Endodermal cell (in vitro differentiated cells): ENCODE measurements around the gene HPS3. TPM values are rescaled to one million over a fixed set of nuclear protein-coding genes. Genes with fewer than 3 reads are reported as not detected.

ENCODE experiments used
- DNase-seq: peaks from one replicate; pipeline ENCODE4 v3.0.0-alpha.2; 2017
- H3K27ac ChIP-seq: 2 replicates; pipeline ENCODE4 v1.5.1; 2013; ENCODE audit warnings: mild to moderate bottlenecking, low read depth, low read length, moderate library complexity
- H3K27me3 ChIP-seq: 2 replicates; pipeline ENCODE4 v1.6.1; 2013; ENCODE audit warnings: mild to moderate bottlenecking, low read length, moderate library complexity; ENCODE audit not compliant: insufficient read depth, control insufficient read depth, poor library complexity, severe bottlenecking
- H3K36me3 ChIP-seq: 2 replicates; pipeline ENCODE4 v1.7.0; 2013; ENCODE audit warnings: mild to moderate bottlenecking, low read length, moderate library complexity; ENCODE audit not compliant: control insufficient read depth, insufficient read depth
- H3K4me1 ChIP-seq: one replicate; pipeline ENCODE4 v1.7.0; 2013; ENCODE audit warnings: low read length; ENCODE audit not compliant: control insufficient read depth, insufficient read depth
- H3K4me3 ChIP-seq: 2 replicates; pipeline ENCODE4 v1.5.1; 2013; ENCODE audit warnings: mild to moderate bottlenecking, low read length, moderate library complexity
- H3K9ac ChIP-seq: 2 replicates; pipeline ENCODE4 v1.6.1; 2013; ENCODE audit warnings: mild to moderate bottlenecking, low read length, moderate library complexity; ENCODE audit not compliant: poor library complexity, severe bottlenecking; ENCODE audit errors: extremely low read depth
- H3K9me3 ChIP-seq: 2 replicates; pipeline ENCODE4 v1.6.1; 2013; ENCODE audit warnings: mild to moderate bottlenecking, low read length, moderate library complexity; ENCODE audit not compliant: control insufficient read depth
- H3K27ac Mint-ChIP-seq: 2 replicates; pipeline ENCODE4 v1.8.0; 2020; ENCODE audit warnings: mixed read lengths
- H3K27me3 Mint-ChIP-seq: 2 replicates; pipeline ENCODE4 v1.8.0; 2021; ENCODE audit warnings: mild to moderate bottlenecking, mixed read lengths; ENCODE audit not compliant: insufficient read depth
- H3K36me3 Mint-ChIP-seq: 2 replicates; pipeline ENCODE4 v1.8.0; 2020; ENCODE audit warnings: low read depth, mixed read lengths
- H3K4me1 Mint-ChIP-seq: 2 replicates; pipeline ENCODE4 v1.8.0; 2020; ENCODE audit warnings: mixed read lengths
- H3K4me3 Mint-ChIP-seq: 2 replicates; pipeline ENCODE4 v1.8.0; 2020; ENCODE audit warnings: mild to moderate bottlenecking, moderate library complexity, mixed read lengths
- H3K9me3 Mint-ChIP-seq: 2 replicates; pipeline ENCODE4 v1.8.0; 2020; ENCODE audit warnings: mild to moderate bottlenecking, mixed read lengths
- WGBS, 2 experiments: methylation state at CpG; one replicate each; pipeline versions ENCODE4 v1.1.5 to v1.1.7; 2013; ENCODE audit warnings: missing lambda C conversion rate in 2 of 2, mixed read lengths in 1 of 2; ENCODE audit not compliant: insufficient coverage in 1 of 2, insufficient read length in 1 of 2; 5-methylcytosine and 5-hydroxymethylcytosine counted together
- total RNA-seq, 2 donors: library from RNA; stranded (reverse); fragmentation: NEBNext Ultra II Directional in 1 of 2; extraction: Animal tissue kit (Norgen Biotek cat#: 25700) in 1 of 2; gene quantifications; 2 replicates in 1 of 2; 3 replicates in 1 of 2; pipeline ENCODE4 v1.2.1, GENCODE V29; 2021
- TF ChIP-seq, protein P1 (sequence below): fragments of 200-600 bp; sonication (generic); conservative IDR thresholded peaks from 2 replicates; pipeline ENCODE4 v1.5.0; 2021; ENCODE audit warnings: antibody characterized with exemption, mild to moderate bottlenecking

Gene HPS3
- total RNA-seq, 2 donors from 2014 or later: 26.0 to 28.7 TPM

DNA sequence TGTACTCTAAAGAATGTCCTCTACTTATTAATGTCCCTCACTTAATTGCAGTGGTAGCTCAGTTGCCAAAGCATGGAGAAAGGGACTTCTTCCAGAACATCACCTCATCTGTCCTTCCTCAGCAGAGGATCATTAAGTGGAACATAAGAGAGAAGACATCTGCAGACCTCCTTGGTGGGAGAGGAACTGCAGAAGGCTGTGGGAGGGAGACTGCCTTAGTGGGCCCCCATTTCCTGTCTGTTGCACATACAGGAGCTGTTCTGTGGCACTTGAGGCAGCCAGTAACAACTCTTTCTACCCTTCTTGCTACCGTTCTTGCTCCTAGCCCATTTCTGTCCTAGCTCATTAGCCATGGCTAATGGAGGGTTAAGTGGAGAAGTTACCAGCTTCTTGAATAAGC, 33.6 kb downstream of the HPS3 start:
- 83% methylated on average over 1 of the region's 1 CpG; no CpG with 5 or more reads in 1 of the 2 experiments for WGBS, 2 experiments

DNA sequence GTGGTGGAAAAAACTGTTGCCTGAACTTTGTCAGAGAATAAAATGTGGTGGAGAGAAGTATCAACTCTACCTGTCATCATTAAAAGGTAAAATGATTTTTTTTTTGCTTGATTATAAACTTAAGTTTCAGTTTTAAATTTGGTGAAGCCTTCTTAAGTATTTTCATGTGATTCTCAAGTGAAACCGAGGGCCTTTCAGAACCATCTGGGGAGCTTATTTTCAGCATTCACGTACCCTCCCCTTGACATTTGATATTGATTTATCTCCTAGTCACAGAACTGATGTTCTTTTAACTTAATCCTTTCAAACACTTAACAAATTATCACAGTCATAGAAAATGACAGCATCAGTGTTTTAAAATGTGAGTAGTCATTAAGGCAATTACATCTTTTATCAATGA, 38.5 kb downstream of the HPS3 start:
- no peak overlapping the region for H3K27ac Mint-ChIP-seq
- H3K36me3 Mint-ChIP-seq: peaks cover 64% of the 10 kb centered on the region
- H3K36me3 ChIP-seq: peaks cover 55% of the 10 kb centered on the region
- H3K27me3 Mint-ChIP-seq: no peaks in the 10 kb centered on the region
- DNase-seq: no peak
- H3K27ac ChIP-seq: no peak overlapping the region
- 94 to 99% methylated on average over 2 of the region's 2 CpGs for WGBS, 2 experiments
- no peaks in the 10 kb centered on the region for H3K4me1 ChIP-seq
- no peak overlapping the region for H3K9ac ChIP-seq
- H3K4me3 ChIP-seq: no peak overlapping the region
- no peaks in the 10 kb centered on the region for H3K9me3 ChIP-seq
- no peaks in the 10 kb centered on the region for H3K27me3 ChIP-seq
- TF ChIP-seq, protein P1, sequence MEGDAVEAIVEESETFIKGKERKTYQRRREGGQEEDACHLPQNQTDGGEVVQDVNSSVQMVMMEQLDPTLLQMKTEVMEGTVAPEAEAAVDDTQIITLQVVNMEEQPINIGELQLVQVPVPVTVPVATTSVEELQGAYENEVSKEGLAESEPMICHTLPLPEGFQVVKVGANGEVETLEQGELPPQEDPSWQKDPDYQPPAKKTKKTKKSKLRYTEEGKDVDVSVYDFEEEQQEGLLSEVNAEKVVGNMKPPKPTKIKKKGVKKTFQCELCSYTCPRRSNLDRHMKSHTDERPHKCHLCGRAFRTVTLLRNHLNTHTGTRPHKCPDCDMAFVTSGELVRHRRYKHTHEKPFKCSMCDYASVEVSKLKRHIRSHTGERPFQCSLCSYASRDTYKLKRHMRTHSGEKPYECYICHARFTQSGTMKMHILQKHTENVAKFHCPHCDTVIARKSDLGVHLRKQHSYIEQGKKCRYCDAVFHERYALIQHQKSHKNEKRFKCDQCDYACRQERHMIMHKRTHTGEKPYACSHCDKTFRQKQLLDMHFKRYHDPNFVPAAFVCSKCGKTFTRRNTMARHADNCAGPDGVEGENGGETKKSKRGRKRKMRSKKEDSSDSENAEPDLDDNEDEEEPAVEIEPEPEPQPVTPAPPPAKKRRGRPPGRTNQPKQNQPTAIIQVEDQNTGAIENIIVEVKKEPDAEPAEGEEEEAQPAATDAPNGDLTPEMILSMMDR: no peak
- H3K4me1 Mint-ChIP-seq: no peaks in the 10 kb centered on the region
- H3K9me3 Mint-ChIP-seq: no peaks in the 10 kb centered on the region
- no peak overlapping the region for H3K4me3 Mint-ChIP-seq

More for the DNA sequence above, 33.6 kb downstream of the HPS3 start:
- no peaks in the 10 kb centered on the region for H3K27me3 Mint-ChIP-seq
- H3K27ac ChIP-seq: no peak overlapping the region
- H3K9ac ChIP-seq: no peak overlapping the region
- H3K4me1 Mint-ChIP-seq: no peaks in the 10 kb centered on the region
- no peaks in the 10 kb centered on the region for H3K9me3 Mint-ChIP-seq
- H3K4me1 ChIP-seq: no peaks in the 10 kb centered on the region
- peaks cover 56% of the 10 kb centered on the region for H3K36me3 Mint-ChIP-seq
- H3K36me3 ChIP-seq: peaks cover 51% of the 10 kb centered on the region
- DNase-seq: no peak
- no peak overlapping the region for H3K4me3 Mint-ChIP-seq
- no peaks in the 10 kb centered on the region for H3K9me3 ChIP-seq
- TF ChIP-seq, protein P1: no peak
- no peaks in the 10 kb centered on the region for H3K27me3 ChIP-seq
- H3K4me3 ChIP-seq: no peak overlapping the region
- H3K27ac Mint-ChIP-seq: no peak overlapping the region

DNA sequence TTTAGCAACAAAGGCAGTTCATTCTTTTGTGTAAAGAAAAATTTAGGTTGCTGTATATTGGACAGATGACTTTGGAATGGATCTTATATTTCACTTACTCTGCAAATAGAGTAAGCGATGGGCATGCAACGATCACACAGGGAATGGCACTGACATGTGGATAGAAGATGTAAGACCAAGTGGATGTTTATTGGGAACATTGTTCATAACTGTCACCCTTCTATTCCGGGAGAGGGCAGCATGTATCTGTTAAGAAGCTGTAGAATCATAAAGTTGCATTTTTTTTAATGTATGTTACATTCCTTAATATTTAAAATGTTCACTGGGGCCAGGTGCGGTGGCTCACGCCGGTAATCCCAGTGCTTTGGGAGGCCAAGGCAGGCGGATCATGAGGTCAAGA, 41.2 kb downstream of the HPS3 start:
- TF ChIP-seq, protein P1: no peak
- Histone ChIP-seq H3K4me1 (no peaks in the 10 kb centered on the region), H3K27ac (no peak overlapping the region), H3K9ac (no peak overlapping the region), H3K9me3 (no peaks in the 10 kb centered on the region), H3K27me3 (no peaks in the 10 kb centered on the region), H3K4me3 (no peak overlapping the region), H3K36me3 (peaks cover 48% of the 10 kb centered on the region)
- Mint-ChIP-seq H3K4me1 (no peaks in the 10 kb centered on the region), H3K4me3 (no peak overlapping the region), H3K9me3 (no peaks in the 10 kb centered on the region), H3K27ac (no peak overlapping the region), H3K36me3 (peaks cover 63% of the 10 kb centered on the region), H3K27me3 (no peaks in the 10 kb centered on the region)
- DNase-seq: no peak
- 94% methylated on average over 2 to 7 of the region's 7 CpGs for WGBS, 2 experiments
